Medulla oblongata (tissue), 1 donor: ENCODE data around the gene GNG7.
"Not testable (repeated sequence)": the region's sequence is repeated elsewhere in the genome, so short reads cannot be mapped to it uniquely, and the experiment has no call there.

Experiments used
- DNase-seq: peaks from one replicate; pipeline ENCODE4 v3.0.0-alpha.2; 2015; ENCODE audit errors: extremely low spot score

GNG7 gene

DNA sequence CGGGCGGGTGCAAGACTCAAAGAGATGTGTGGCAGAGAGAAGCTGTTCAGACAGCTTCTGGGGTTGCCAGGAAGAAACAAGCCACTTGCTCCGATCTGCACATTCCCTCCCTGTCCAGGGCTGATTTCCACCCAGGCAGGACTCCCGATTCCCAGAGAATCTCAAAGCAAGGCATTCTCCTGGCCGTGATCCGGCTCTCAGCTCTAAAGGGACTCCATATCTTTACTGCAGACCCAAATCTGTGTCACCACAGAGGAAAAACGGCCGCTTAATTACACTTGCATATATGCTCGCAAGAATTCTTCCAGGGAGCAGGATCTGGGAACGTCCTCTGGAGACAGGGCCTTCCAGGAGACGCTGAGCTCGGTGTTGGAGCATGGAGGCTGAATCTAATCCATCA lies 25.7 kb downstream of the GNG7 start:
- no peak for DNase-seq

DNA sequence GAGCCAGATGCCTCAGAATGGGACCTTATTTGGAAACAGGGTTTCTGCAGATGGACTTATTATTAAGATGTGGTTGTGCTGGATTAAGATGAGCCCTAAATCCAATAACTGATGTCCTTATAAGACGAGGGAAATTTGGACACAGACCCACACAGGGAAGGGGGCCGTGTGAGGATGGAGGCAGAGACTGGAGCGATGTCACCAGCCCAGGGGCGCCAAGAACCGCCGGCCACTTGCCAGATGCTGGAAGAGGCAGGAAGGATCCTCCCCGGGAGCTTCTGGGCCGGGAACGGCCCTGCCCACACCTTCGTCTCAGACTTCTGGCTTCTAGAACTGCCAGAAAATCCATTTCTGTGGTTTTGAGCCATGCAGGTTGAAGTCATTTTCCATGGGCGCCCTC lies 26.6 kb downstream of the GNG7 start:
- no peak for DNase-seq

DNA sequence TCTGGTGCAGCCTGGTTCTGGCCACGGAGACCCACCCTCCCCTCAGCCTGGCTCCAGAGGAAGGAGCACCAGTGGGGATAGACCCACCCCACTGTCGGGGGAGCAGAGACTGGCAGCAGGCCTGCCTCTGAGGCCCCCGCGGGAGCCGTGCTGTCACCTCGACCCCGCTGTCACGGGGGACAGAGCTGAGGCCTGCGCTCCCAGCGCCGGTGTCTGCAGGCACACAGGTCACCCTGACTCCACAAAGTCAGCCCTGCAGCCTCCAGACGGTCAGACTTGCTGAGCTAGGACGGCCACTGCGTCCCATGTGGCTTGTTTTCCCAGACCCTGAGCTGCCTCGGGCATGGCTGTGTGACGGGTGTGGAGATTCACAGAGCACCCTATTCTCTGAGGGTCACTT lies 32.3 kb downstream of the GNG7 start:
- DNase-seq = no peak

- DNase-seq = no peak
Measured at GRCh38 chr19:2668175-2668763, 34.2 kb downstream of the GNG7 start.

- DNase-seq = not testable (repeated sequence)
Measured at GRCh38 chr19:2667349-2667748, 35.1 kb downstream of the GNG7 start.

DNA sequence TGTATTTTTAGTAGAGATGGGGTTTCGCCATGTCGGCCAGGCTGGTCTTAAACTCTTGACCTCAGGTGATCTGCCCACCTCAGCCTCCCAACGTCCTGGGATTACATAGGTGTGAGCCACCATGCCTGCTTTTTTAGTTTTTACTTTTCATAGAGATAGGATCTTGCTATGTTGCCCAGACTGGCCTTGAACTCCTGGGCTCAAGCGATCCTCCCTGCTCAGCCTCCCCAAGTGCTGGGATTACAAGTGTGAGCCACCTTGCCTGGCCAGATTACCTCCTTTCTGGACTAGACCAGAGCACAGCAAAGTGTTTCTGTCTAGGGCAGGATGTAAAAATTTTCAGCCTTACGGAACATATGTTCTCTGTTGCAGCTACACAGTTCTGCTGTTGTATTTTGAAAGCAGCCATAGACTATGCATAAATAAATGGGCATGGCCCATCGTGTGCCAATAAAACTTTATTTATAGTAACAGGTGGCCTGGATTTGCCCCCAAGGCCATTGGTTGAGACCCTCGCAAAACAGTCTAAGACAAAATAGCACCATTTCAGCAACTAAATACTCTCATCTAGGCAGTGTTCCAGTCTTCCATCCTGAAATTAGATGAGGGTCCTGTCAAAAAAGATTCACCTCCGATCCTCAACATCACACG lies 36.0 kb downstream of the GNG7 start:
- DNase-seq = no peak

DNA sequence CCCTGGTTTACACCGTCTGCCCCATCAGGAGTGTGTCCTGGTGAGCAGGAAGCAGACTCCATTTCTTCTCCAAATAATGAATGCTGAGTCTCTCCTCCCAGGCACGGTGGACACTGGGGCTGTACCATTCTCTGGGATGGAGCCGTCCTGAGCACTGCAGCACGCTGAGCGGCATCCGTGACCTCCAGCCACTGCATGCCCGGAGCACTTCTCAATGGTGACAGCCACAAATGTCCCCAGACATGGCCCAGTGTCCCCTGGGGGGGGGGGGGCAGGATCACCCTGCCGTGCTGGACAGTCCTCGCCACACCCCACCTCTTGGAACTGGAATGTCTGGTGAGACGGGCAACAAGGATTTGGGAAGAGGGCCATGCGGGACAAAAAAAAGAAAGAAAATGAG lies 37.4 kb downstream of the GNG7 start:
- peak; percentile 50 for DNase-seq

GRCh38 chr19:2663920-2664571 lies 38.4 kb downstream of the GNG7 start:
- DNase-seq = peak; percentile 67

GRCh38 chr19:2661615-2662014 lies 40.9 kb downstream of the GNG7 start:
- DNase-seq = no peak

DNA sequence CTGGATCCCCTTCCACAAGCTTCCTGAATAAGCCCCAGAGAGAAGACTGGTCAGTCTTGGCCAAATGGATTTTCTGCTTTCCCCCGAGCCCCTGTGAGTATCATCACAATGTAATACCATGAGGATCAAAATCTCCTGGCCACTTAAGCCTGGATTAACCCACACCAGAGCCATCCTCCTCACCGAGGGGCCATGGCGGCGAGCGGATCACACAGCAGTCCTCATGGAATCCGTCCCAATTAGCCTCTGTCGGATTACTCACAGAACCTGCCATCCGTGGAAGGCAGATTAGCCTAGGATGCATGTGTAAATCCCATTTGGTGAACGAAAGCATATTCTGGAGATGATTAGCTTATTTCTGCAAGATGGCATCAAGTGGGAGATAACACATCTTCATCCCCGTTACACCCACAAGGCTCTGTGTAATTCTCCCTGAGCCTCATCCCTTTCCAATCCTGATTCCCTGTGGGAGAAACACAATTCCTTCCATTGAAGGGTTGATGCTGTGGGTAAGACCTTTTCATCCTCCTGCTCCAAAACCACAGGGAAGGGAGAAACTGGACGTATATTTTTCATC lies 42.5 kb downstream of the GNG7 start:
- no peak for DNase-seq

DNA sequence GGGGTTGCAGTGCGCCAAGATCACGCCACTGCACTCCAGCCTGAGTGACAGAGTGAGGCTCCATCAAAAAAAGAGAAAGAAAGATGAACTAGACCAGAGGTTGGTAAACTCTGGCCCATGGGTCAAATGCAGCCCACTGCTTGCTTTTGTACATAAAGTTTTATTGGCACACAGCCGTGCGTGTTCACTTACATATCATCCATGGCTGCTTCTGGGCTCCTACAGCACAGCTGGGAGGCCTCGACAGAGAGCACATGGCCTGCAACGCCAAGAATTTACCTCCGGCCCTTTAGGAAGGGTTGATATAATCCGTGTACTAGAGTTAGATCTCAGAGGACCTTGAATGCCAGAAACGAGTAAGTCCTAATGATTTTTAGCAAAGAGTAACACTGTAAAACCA lies 46.0 kb downstream of the GNG7 start:
- DNase-seq = no peak

DNA sequence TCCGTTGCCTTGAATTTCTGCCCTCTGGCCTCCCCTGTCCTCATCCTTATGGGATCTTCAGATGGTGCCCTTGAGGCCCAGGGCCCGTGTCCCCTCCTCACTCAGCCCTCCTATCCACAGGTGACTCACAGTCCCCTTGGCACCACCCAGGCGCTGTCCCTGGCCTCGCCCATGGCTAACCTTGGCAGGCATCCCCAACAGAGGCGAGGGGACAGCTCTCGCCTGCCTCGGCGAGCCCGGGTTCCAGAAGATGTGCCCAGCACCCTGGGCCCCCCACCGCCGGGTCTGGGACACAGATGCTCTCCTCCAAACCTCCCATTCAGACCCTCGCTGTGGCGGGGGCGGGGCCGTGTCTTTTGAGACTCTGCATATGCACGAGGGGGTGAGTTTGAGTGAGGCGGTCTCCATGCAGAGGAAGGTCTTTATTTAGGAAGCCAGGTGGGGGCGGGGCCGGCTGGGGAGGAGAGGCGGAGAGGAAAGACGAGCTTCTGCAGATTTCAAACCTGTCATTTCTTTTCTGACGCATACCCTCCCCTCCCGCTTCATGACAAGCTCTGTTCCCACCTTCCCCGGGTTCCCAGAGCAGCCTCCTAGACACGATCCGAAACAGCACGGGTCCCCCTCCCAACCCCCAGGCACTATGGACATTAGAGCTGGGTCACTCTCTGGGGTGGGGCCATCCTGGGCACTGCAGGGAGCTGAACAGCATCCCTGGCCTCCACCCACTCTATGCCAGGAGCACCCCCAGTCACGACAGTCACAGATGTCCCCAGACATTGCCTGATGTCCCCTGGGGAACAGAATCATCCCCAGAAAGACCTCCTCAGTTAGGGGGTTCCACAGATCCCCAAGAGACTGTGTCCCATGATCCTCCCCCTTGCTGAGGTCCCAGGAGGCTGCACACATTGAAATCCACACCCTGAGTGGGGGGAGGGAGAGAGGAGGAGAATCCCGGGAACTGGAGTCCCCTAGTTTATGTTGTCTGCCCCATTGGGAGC lies 48.5 kb downstream of the GNG7 start:
- DNase-seq = no peak

GRCh38 chr19:2653218-2653617 lies 49.3 kb downstream of the GNG7 start:
- DNase-seq = no peak

DNA sequence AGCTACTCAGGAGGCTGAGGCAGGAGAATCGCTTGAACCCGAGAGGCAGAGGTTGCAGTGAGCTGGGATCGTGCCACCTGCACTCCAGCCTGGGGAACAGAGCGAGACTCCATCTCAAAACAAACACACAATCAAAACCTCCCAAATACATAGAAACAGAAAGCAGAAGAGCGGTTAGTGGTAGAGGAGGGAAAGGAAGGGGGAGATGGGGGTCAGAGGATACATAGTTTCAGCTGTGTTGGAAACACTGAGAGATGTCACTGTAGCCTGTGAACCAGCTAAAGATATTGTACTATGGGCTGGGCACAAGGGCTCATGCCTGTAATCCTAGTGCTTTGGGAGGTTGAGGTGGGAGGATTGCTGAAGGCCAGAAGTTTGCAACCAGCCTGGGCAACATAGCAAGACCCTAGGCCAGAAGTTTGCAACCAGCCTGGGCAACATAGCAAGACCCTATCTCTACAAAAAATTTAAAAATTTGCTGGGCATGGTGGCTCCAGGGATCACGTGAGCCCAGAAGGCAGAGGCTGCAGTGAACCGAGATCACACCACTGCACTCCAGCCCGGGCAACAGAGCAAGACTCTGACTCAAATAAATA lies 49.9 kb downstream of the GNG7 start:
- DNase-seq = no peak

- not testable (repeated sequence) for DNase-seq
Measured at GRCh38 chr19:2651002-2651733, 51.3 kb downstream of the GNG7 start.

DNA sequence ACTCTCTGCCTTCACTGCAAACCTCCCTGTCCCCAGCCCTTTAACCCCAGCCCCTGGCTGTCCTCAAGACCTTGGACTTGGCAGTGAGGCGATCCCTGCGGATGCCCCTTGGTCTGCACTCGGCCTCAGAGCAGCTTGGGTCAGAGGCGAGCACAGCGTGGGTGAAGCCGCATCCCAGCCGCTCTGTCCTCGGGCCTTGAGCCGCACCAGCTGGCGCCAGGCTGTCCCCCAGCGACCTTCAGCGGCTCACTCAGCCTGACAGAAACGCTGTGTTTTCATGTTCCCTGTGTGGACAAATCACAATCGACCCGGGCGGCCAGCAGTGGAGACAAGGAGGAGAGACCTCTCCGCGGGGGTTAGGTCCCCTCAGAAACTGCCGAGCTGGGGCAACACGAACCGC lies 52.0 kb downstream of the GNG7 start:
- no peak for DNase-seq

GRCh38 chr19:2648528-2648937 lies 54.0 kb downstream of the GNG7 start:
- DNase-seq = peak; percentile 86

GRCh38 chr19:2648099-2648498 lies 54.4 kb downstream of the GNG7 start:
- DNase-seq = no peak

- DNase-seq = no peak
Measured at GRCh38 chr19:2646866-2647535, 55.5 kb downstream of the GNG7 start.

DNA sequence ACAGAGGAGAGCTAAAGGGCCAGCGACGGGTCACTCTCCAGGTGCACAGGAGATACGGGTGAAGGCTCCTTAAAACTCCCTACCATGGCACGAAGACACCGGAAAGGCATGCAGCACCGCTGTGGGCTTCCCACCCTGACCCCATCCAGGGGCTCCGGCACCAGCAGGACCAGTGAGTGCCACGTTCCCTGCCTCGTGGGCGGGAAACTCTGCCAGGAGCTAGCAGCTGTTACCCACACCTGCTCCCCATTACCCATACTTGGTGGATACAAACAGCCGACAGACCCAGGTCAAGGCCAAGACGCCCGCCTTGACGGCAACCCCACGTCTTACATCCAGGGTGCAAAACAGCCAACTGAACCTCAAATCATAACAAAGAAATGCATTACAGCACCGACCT lies 56.7 kb downstream of the GNG7 start:
- DNase-seq = no peak
